A673 (cell line): ENCODE measurements around the gene CWC27.

Experiments
- CTCF ChIP-seq: fragments of 300-800, 200-600 bp; sonication (generic); conservative IDR thresholded peaks from 2 replicates; pipeline ENCODE4 v1.5.1; 2017; ENCODE audit warnings: low read depth, mild to moderate bottlenecking, antibody characterized with exemption, low read length, moderate library complexity, mixed read lengths
- EZH2 ChIP-seq: fragments of 200-600 bp; sonication (generic); IDR thresholded peaks from 2 replicates; pipeline ENCODE4 v1.6.1; 2017; ENCODE audit warnings: borderline replicate concordance, low read depth, mild to moderate bottlenecking, mixed read lengths, antibody characterized with exemption, low read length; ENCODE audit not compliant: poor library complexity, severe bottlenecking

- TF ChIP-seq CTCF = no peak
- TF ChIP-seq EZH2 = no peak
Measured at GRCh38 chr5:64865662-64866061, 96.9 kb downstream of the CWC27 start.
